ENCODE results near the gene TSPAN33. TPM values are rescaled to one million over a fixed set of nuclear protein-coding genes. Genes with fewer than 3 reads are reported as not detected.
A peak's percentile ranks its signal among the peaks of the same experiment; 100 is the strongest.

The TSPAN33 gene
- total and polyA plus RNA-seq, 2 of the 13 experiments (the other 11 are each of a cell fraction or from before 2014, with no cell fraction given) = 15.3 to 16.5 TPM

DNA sequence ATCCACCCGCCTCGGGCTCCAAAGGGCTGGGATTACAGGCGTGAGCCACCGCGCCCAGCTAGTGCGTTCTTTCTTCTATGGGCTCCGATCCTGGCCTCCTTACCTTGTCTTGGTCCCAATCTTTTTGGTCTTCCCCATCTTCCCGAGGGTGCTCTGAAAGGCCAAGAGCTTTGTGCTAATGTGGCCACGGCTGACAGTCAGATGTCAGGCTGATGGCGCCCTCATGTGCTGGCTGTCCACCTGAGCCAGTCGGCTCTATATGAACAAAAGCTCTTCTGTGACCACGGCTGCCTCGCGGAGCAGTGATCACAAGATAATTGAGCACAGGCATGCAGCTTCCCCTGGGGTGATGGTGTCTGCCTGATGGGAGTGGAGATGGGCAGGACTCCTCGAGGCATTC lies 69.3 kb downstream of the TSPAN33 start (continued):
- TF ChIP-seq, protein P1, sequence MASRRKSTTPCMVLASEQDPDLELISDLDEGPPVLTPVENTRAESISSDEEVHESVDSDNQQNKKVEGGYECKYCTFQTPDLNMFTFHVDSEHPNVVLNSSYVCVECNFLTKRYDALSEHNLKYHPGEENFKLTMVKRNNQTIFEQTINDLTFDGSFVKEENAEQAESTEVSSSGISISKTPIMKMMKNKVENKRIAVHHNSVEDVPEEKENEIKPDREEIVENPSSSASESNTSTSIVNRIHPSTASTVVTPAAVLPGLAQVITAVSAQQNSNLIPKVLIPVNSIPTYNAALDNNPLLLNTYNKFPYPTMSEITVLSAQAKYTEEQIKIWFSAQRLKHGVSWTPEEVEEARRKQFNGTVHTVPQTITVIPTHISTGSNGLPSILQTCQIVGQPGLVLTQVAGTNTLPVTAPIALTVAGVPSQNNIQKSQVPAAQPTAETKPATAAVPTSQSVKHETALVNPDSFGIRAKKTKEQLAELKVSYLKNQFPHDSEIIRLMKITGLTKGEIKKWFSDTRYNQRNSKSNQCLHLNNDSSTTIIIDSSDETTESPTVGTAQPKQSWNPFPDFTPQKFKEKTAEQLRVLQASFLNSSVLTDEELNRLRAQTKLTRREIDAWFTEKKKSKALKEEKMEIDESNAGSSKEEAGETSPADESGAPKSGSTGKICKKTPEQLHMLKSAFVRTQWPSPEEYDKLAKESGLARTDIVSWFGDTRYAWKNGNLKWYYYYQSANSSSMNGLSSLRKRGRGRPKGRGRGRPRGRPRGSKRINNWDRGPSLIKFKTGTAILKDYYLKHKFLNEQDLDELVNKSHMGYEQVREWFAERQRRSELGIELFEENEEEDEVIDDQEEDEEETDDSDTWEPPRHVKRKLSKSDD (CRISPR knock-in tag; IDR thresholded peaks at IDR 0.05; ENCODE audit: low read depth) = no peak; the same call in 1 of the 2 replicates
- TF ChIP-seq ZNF451 (CRISPR knock-in tag; IDR thresholded peaks at IDR 0.05) (no peak), ZNF558 (CRISPR knock-in tag; IDR thresholded peaks at IDR 0.05; ENCODE audit: borderline replicate concordance) (no peak), ZFYVE20 (CRISPR knock-in tag; IDR thresholded peaks at IDR 0.05; ENCODE audit: borderline replicate concordance, low read depth) (no peak), SAP130 (CRISPR knock-in tag; IDR thresholded peaks at IDR 0.05; ENCODE audit: low read depth) (peak; percentile 50), ZSCAN29 (CRISPR knock-in tag; conservative IDR thresholded peaks at IDR 0.05) (no peak), MYC (CRISPR knock-in tag; IDR thresholded peaks at IDR 0.05; ENCODE audit: borderline replicate concordance) (peak; percentile 38; the same call in 1 of the 2 replicates), ZNF12 (CRISPR knock-in tag; IDR thresholded peaks at IDR 0.05) (no peak), HOXD1 (CRISPR knock-in tag; IDR thresholded peaks at IDR 0.05) (no peak), KMT2A (CRISPR knock-in tag; IDR thresholded peaks at IDR 0.05) (0 out of 2 replicates have a peak, but pooled peaks have one; percentile 33), SNAPC2 (CRISPR knock-in tag; IDR thresholded peaks at IDR 0.05) (no peak), MED8 (CRISPR knock-in tag; IDR thresholded peaks at IDR 0.05; ENCODE audit: insufficient replicate concordance) (no peak), SOX13 (IDR thresholded peaks at IDR 0.05) (no peak), SOX13 (CRISPR knock-in tag; conservative IDR thresholded peaks at IDR 0.05 in 1 of 2, IDR thresholded peaks at IDR 0.05 in 1 of 2) (peak in 1 of 2 experiments; percentile 48; a peak in 1 of 4 replicates), HNF4A (CRISPR knock-in tag; IDR thresholded peaks at IDR 0.05) (no peak), SP4 (CRISPR knock-in tag; IDR thresholded peaks at IDR 0.05) (no peak)
- TF ChIP-seq, protein P2, sequence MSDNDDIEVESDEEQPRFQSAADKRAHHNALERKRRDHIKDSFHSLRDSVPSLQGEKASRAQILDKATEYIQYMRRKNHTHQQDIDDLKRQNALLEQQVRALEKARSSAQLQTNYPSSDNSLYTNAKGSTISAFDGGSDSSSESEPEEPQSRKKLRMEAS (IDR thresholded peaks at IDR 0.05) = peak; percentile 76
- TF ChIP-seq, protein P3, sequence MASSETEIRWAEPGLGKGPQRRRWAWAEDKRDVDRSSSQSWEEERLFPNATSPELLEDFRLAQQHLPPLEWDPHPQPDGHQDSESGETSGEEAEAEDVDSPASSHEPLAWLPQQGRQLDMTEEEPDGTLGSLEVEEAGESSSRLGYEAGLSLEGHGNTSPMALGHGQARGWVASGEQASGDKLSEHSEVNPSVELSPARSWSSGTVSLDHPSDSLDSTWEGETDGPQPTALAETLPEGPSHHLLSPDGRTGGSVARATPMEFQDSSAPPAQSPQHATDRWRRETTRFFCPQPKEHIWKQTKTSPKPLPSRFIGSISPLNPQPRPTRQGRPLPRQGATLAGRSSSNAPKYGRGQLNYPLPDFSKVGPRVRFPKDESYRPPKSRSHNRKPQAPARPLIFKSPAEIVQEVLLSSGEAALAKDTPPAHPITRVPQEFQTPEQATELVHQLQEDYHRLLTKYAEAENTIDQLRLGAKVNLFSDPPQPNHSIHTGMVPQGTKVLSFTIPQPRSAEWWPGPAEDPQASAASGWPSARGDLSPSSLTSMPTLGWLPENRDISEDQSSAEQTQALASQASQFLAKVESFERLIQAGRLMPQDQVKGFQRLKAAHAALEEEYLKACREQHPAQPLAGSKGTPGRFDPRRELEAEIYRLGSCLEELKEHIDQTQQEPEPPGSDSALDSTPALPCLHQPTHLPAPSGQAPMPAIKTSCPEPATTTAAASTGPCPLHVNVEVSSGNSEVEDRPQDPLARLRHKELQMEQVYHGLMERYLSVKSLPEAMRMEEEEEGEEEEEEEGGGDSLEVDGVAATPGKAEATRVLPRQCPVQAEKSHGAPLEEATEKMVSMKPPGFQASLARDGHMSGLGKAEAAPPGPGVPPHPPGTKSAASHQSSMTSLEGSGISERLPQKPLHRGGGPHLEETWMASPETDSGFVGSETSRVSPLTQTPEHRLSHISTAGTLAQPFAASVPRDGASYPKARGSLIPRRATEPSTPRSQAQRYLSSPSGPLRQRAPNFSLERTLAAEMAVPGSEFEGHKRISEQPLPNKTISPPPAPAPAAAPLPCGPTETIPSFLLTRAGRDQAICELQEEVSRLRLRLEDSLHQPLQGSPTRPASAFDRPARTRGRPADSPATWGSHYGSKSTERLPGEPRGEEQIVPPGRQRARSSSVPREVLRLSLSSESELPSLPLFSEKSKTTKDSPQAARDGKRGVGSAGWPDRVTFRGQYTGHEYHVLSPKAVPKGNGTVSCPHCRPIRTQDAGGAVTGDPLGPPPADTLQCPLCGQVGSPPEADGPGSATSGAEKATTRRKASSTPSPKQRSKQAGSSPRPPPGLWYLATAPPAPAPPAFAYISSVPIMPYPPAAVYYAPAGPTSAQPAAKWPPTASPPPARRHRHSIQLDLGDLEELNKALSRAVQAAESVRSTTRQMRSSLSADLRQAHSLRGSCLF (CRISPR knock-in tag; IDR thresholded peaks at IDR 0.05; ENCODE audit: borderline replicate concordance) = no peak
- TF ChIP-seq, protein P4, sequence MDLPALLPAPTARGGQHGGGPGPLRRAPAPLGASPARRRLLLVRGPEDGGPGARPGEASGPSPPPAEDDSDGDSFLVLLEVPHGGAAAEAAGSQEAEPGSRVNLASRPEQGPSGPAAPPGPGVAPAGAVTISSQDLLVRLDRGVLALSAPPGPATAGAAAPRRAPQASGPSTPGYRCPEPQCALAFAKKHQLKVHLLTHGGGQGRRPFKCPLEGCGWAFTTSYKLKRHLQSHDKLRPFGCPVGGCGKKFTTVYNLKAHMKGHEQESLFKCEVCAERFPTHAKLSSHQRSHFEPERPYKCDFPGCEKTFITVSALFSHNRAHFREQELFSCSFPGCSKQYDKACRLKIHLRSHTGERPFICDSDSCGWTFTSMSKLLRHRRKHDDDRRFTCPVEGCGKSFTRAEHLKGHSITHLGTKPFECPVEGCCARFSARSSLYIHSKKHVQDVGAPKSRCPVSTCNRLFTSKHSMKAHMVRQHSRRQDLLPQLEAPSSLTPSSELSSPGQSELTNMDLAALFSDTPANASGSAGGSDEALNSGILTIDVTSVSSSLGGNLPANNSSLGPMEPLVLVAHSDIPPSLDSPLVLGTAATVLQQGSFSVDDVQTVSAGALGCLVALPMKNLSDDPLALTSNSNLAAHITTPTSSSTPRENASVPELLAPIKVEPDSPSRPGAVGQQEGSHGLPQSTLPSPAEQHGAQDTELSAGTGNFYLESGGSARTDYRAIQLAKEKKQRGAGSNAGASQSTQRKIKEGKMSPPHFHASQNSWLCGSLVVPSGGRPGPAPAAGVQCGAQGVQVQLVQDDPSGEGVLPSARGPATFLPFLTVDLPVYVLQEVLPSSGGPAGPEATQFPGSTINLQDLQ (CRISPR knock-in tag; IDR thresholded peaks at IDR 0.05) = no peak
- TF ChIP-seq, protein P5, sequence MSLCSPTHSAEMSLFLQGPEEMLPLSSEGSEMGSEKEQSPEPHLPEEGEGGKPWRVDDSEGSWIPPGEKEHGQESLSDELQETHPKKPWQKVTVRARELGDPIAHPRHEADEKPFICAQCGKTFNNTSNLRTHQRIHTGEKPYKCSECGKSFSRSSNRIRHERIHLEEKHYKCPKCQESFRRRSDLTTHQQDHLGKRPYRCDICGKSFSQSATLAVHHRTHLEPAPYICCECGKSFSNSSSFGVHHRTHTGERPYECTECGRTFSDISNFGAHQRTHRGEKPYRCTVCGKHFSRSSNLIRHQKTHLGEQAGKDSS (CRISPR knock-in tag; IDR thresholded peaks at IDR 0.05; ENCODE audit: borderline replicate concordance, low read depth) = no peak

All from HepG2 (cell line).